Astrocyte of the cerebellum (primary cell): ENCODE results near the gene GPR101.

Source experiments
- DNase-seq: peaks from one replicate; pipeline ENCODE4 v3.0.0-alpha.2; 2011; ENCODE audit warnings: low read depth
- H3K4me3 ChIP-seq: 2 replicates; pipeline ENCODE4 v1.5.1; 2011; ENCODE audit warnings: mild to moderate bottlenecking, low read depth, low read length, moderate library complexity
- CTCF ChIP-seq: IDR thresholded peaks from 2 replicates; pipeline ENCODE4 v1.5.1; 2012; ENCODE audit warnings: low read length, low read depth, moderate library complexity, mild to moderate bottlenecking; ENCODE audit errors: missing control alignments
- in situ Hi-C: cut with HindIII; loops from 2 replicates; pipeline ENCODE4 v1.10.0; 2017; ENCODE audit warnings: low sequenced_read_pairs

The GPR101 gene

GRCh38 chrX:137040113-137040794, 6.5 kb upstream of the GPR101 start:
- DNase-seq = no peak
- no peak for TF ChIP-seq CTCF
- no peak overlapping the region for H3K4me3 ChIP-seq
- in situ Hi-C loops = no loop called here

GRCh38 chrX:137034508-137034872, 695 bp upstream of the GPR101 start:
- no peak for TF ChIP-seq CTCF
- in situ Hi-C loops = no loop called here

GRCh38 chrX:137032841-137033773, 688 bp downstream of the GPR101 start:
- in situ Hi-C loops = no loop called here
- TF ChIP-seq CTCF = no peak
- H3K4me3 ChIP-seq = no peak overlapping the region
- DNase-seq = no peak

More at GRCh38 chrX:137034508-137034872, 695 bp upstream of the GPR101 start:
- no peak overlapping the region for H3K4me3 ChIP-seq
- DNase-seq = no peak

- no peak for TF ChIP-seq CTCF
- DNase-seq = no peak
- in situ Hi-C loops = no loop called here
These were observed 1.5 kb downstream of the GPR101 start for GRCh38 chrX:137032341-137032694.

GRCh38 chrX:137031517-137032340, 2.1 kb downstream of the GPR101 start:
- in situ Hi-C loops = no loop called here
- no peak for TF ChIP-seq CTCF
- peak overlapping the region; percentile 27 for H3K4me3 ChIP-seq
- DNase-seq = no peak

More at GRCh38 chrX:137032341-137032694, 1.5 kb downstream of the GPR101 start:
- H3K4me3 ChIP-seq = peak overlapping the region; percentile 27

- no peak overlapping the region for H3K4me3 ChIP-seq
- no peak for DNase-seq
- in situ Hi-C loops = no loop called here
- TF ChIP-seq CTCF = no peak
These were observed 2.8 kb downstream of the GPR101 start for GRCh38 chrX:137031039-137031438.
